Skeletal muscle tissue (tissue), 4 donors: ENCODE data around the gene PLBD2. TPM values are rescaled to one million over a fixed set of nuclear protein-coding genes. Genes with fewer than 3 reads are reported as not detected.

ENCODE experiments used
- H3K27ac ChIP-seq: one replicate; pipeline ENCODE4 v1.7.0; 2013; ENCODE audit warnings: mild to moderate bottlenecking, low read depth, low read length, inconsistent platforms
- H3K27me3 ChIP-seq, 3 donors: one replicate each; pipeline ENCODE4 v1.7.0; 2013; ENCODE audit warnings: low read length in 3 of 3; ENCODE audit not compliant: control insufficient read depth in 3 of 3, insufficient read depth in 3 of 3
- H3K36me3 ChIP-seq, 3 donors: one replicate each; pipeline ENCODE4 v1.7.0; 2013; ENCODE audit warnings: low read length in 3 of 3; ENCODE audit not compliant: control insufficient read depth in 3 of 3, insufficient read depth in 3 of 3
- H3K4me1 ChIP-seq, 3 donors: one replicate each; pipeline ENCODE4 v1.7.0; 2013; ENCODE audit warnings: low read length in 3 of 3, mild to moderate bottlenecking in 3 of 3; ENCODE audit not compliant: control insufficient read depth in 3 of 3, insufficient read depth in 3 of 3
- H3K4me3 ChIP-seq, 3 donors: one replicate each; pipeline ENCODE4 v1.7.0; 2013; ENCODE audit warnings: low read length in 3 of 3
- H3K9ac ChIP-seq, 3 donors: one replicate each; pipeline ENCODE4 v1.7.0; 2013; ENCODE audit warnings: low read length in 3 of 3, mild to moderate bottlenecking in 3 of 3, moderate library complexity in 2 of 3, low read depth in 1 of 3
- H3K9me3 ChIP-seq, 3 donors: one replicate each; pipeline ENCODE4 v1.7.0; 2013; ENCODE audit warnings: low read length in 3 of 3; ENCODE audit not compliant: control insufficient read depth in 3 of 3
- total RNA-seq: library from RNA; depleted of rRNA; stranded (reverse); fragments of >200 nt; gene quantifications from one replicate; pipeline ENCODE4 v1.2.3, GENCODE V29; 2014
- donor health status: Osteomylitis.

Gene PLBD2
- total RNA-seq, 1 donor from 2014 or later = 4.2 TPM

DNA sequence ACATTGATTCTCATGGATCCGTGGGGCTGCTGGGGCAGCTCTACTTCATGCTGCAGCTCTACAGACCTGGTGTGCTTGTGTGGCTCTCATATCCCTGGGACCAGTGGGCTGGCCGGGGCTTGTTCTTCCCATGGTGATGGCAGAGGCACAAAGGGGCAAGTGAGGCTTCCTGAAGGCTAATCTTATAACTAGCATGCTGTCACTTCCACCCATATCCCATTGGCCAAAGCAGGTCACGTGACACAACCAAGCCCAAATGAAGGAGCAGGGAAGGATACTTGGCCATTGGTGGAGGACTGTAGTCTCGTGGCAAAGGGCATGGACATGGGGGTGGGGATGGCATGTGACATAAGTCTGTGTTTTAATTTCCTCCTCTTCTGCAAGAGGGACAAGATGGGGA, 9.9 kb downstream of the PLBD2 start:
- Histone ChIP-seq H3K9ac (no peak overlapping the region), H3K27ac (no peak overlapping the region), H3K27me3 (no peaks in the 10 kb centered on the region), H3K36me3 (peaks cover 14 to 23% (median 17%) of the 10 kb centered on the region in 3 donors), H3K4me1 (peaks cover 14 to 26% (median 24%) of the 10 kb centered on the region in 3 donors), H3K9me3 (no peaks in the 10 kb centered on the region), H3K4me3 (no peak overlapping the region)

DNA sequence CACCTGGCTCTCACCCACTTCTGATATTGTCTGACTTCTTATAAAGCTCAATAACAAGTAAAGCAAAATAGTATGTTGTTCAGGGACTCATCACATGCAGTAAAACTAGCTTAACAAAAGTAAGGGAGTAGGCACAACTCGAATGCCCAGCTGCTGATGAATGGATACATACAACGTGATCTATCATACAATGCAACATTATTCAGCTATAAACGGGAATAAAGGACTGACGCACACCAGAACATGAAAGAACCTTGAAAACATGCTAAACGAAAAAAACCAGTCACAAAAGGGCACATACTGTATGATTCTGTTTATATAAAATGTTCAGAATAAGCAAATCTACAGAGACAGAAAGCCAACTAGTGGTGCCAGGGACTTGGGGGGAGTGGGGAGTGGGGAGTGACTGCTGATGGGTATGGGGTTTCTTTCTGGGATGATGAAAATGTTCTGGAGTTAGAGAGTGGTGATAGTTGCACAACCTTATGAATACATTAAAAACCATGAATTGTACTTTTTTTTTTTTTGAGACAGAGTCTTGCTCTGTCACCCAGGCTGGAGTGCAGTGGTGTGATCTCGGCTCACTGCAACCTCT, 11.1 kb downstream of the PLBD2 start:
- no peak overlapping the region for H3K27ac ChIP-seq
- H3K4me1 ChIP-seq = peaks cover 14 to 26% (median 24%) of the 10 kb centered on the region in 3 donors
- H3K9ac ChIP-seq = no peak overlapping the region
- no peak overlapping the region for H3K4me3 ChIP-seq
- no peaks in the 10 kb centered on the region for H3K9me3 ChIP-seq
- peaks cover 20 to 25% (median 22%) of the 10 kb centered on the region in 3 donors for H3K36me3 ChIP-seq
- H3K27me3 ChIP-seq = no peaks in the 10 kb centered on the region

GRCh38 chr12:113370923-113371682, 12.7 kb downstream of the PLBD2 start:
- Histone ChIP-seq H3K27me3 (no peaks in the 10 kb centered on the region), H3K9ac (no peak overlapping the region), H3K4me1 (peaks cover 13 to 22% (median 20%) of the 10 kb centered on the region in 3 donors), H3K9me3 (no peaks in the 10 kb centered on the region), H3K27ac (no peak overlapping the region), H3K4me3 (no peak overlapping the region), H3K36me3 (peaks cover 34 to 35% (median 34%) of the 10 kb centered on the region in 3 donors)

GRCh38 chr12:113371808-113372207, 13.4 kb downstream of the PLBD2 start:
- H3K4me3 ChIP-seq = no peak overlapping the region
- no peaks in the 10 kb centered on the region for H3K9me3 ChIP-seq
- no peak overlapping the region for H3K9ac ChIP-seq
- H3K27ac ChIP-seq = no peak overlapping the region
- no peaks in the 10 kb centered on the region for H3K27me3 ChIP-seq
- peaks cover 6 to 14% (median 13%) of the 10 kb centered on the region in 3 donors for H3K4me1 ChIP-seq
- peaks cover 37 to 40% (median 39%) of the 10 kb centered on the region in 3 donors for H3K36me3 ChIP-seq

DNA sequence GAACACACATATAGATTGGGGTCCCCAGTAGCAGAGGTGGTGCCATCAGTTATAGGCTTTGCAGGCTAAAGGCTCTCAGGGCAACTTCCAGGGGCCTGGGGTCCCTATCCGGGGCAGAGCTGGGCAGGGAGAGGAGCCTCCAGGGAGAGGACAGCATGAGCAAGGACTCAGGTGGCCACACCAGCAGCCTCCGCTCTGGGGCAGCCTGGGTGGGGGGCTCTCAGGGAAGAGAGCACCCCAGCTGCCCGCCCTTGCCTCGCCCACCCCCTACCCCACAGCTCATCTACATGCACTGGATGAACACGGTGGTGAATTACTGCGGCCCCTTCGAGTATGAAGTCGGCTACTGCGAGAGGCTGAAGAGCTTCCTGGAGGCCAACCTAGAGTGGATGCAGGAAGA, 14.0 kb downstream of the PLBD2 start:
- Histone ChIP-seq H3K9ac (no peak overlapping the region), H3K27me3 (no peaks in the 10 kb centered on the region), H3K27ac (no peak overlapping the region), H3K36me3 (peaks cover 37 to 45% (median 44%) of the 10 kb centered on the region in 3 donors), H3K9me3 (no peaks in the 10 kb centered on the region), H3K4me3 (no peak overlapping the region), H3K4me1 (peaks cover 6 to 10% (median 9%) of the 10 kb centered on the region in 3 donors)

GRCh38 chr12:113373440-113373839, 15.1 kb downstream of the PLBD2 start:
- H3K4me1 ChIP-seq = peaks cover 0 to 1% (median under 1%) of the 10 kb centered on the region in 3 donors
- peaks cover 33 to 53% (median 51%) of the 10 kb centered on the region in 3 donors for H3K36me3 ChIP-seq
- no peak overlapping the region for H3K27ac ChIP-seq
- no peaks in the 10 kb centered on the region for H3K9me3 ChIP-seq
- H3K27me3 ChIP-seq = no peaks in the 10 kb centered on the region
- no peak overlapping the region for H3K4me3 ChIP-seq
- H3K9ac ChIP-seq = no peak overlapping the region

- Histone ChIP-seq H3K4me3 (no peak overlapping the region), H3K4me1 (no peaks in the 10 kb centered on the region), H3K9me3 (no peaks in the 10 kb centered on the region), H3K27me3 (no peaks in the 10 kb centered on the region), H3K36me3 (peaks cover 33 to 53% (median 51%) of the 10 kb centered on the region in 3 donors), H3K9ac (no peak overlapping the region), H3K27ac (no peak overlapping the region)
Observed at GRCh38 chr12:113373969-113374368, 15.6 kb downstream of the PLBD2 start.

DNA sequence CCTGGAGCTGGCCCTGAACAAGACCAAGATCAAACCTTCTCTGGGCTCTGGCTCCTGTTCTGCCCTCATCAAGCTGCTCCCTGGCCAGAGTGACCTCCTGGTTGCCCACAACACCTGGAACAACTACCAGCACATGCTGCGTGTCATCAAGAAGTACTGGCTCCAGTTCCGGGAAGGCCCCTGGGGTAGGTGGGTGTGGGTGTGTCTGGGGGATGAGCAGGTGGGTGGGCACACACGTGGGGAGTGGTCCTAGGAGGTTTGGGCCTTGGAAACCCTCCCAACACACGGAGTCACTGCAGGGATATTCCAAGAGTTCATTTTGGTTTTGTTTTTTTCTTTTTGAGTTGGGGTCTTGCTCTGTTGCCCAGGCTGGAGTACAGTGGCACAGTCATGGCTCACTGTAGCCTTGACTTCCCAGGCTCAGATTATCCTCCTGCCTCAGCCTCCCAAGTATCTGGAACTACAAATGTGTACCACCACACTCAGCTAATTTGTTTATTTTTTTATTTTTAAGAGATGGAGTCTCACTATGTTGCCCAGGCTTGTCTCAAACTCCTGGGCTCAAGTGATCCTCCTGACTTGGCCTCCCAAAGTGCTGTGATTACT, 16.5 kb downstream of the PLBD2 start:
- no peak overlapping the region for H3K9ac ChIP-seq
- no peaks in the 10 kb centered on the region for H3K4me1 ChIP-seq
- peaks cover 33 to 53% (median 51%) of the 10 kb centered on the region in 3 donors for H3K36me3 ChIP-seq
- H3K9me3 ChIP-seq = no peaks in the 10 kb centered on the region
- H3K4me3 ChIP-seq = no peak overlapping the region
- H3K27me3 ChIP-seq = no peaks in the 10 kb centered on the region
- H3K27ac ChIP-seq = no peak overlapping the region

DNA sequence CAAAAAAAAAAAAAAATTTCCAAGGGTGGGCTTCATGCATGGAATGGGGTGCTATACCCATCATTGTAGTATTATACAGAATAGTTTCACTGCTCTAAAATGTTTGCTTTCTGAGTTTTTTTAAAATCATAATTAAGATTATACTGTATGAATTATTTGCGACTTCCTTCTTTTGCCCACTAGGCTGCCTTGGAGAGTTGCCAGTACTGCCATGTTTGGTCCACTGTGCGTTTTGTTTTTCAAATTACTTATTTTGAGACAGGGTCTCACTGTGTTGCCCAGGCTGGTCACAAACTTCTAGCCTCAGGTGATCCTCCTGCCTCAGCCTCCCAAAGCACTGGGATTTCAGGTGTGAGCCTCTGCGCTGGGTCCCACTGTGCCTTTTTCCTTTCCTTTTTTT, 19.9 kb downstream of the PLBD2 start:
- H3K4me1 ChIP-seq = no peaks in the 10 kb centered on the region
- H3K9me3 ChIP-seq = no peaks in the 10 kb centered on the region
- no peak overlapping the region for H3K9ac ChIP-seq
- no peak overlapping the region for H3K27ac ChIP-seq
- peaks cover 27 to 54% (median 45%) of the 10 kb centered on the region in 3 donors for H3K36me3 ChIP-seq
- H3K27me3 ChIP-seq = no peaks in the 10 kb centered on the region
- no peak overlapping the region for H3K4me3 ChIP-seq

DNA sequence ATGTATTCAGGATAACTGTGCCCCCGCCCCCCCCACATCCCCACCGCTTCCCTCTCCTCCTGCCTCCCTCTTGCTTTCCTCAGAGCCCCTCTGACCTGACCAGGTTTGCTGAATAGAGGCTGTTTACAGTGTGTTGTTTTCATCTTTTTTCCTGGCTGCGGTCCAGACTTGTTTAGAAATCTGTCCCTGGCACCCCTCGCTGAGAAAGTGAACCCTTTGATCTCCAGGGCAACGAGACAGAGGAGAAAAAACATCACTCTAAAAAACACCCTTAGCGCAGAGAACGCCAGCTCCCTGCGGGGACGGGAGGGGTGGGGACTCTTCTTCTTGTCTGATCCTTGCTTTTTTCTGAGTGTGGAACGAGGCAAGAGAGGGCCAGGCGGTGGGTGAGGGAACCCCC, 22.8 kb downstream of the PLBD2 start:
- Histone ChIP-seq H3K36me3 (peaks cover 27 to 50% (median 43%) of the 10 kb centered on the region in 3 donors), H3K27ac (no peak overlapping the region), H3K27me3 (no peaks in the 10 kb centered on the region), H3K4me1 (no peaks in the 10 kb centered on the region), H3K9me3 (no peaks in the 10 kb centered on the region), H3K4me3 (no peak overlapping the region), H3K9ac (no peak overlapping the region)
